GM10266 (cell line): ENCODE results near the gene SLC6A3.

Experiments
- DNase-seq: peaks from one replicate; pipeline ENCODE4 v3.0.0; 2012; ENCODE audit errors: extremely low spot score
- TF ChIP-seq, protein P1 (sequence below): IDR thresholded peaks from 2 replicates; pipeline ENCODE4 v1.5.1; 2012; ENCODE audit warnings: mild to moderate bottlenecking, low read depth; ENCODE audit not compliant: control insufficient read depth, insufficient read depth; ENCODE audit errors: missing control alignments

SLC6A3 gene

DNA sequence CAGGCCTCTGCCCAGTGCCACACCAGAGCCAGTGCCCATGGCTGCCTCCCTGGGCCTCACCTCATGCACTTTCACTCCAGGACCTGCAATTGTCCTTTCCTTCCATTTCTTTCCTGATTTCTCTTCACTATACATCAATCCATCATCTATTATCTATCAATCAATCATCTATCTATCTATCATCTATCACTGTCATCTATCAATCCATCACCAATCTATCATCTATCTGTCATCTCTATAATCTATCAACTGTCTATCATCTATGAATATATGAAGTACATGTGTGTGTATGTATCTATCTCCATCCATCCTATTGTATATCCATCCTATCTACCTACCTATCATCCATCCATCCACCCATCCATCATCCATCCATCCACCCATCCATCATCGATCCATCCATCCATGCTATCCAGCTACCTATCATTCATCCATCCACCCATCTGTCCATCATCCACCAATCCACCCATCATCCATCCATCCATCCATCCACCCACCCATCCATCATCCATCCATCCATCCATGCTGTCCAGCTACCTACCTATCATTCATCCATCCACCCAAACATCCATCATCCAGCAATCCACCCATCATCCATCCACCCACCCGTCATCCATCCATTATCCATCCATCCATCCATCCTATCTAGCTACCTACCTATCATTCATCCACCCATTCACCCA is 26.9 kb downstream of the SLC6A3 start:
- DNase-seq = no peak
- TF ChIP-seq, protein P1, sequence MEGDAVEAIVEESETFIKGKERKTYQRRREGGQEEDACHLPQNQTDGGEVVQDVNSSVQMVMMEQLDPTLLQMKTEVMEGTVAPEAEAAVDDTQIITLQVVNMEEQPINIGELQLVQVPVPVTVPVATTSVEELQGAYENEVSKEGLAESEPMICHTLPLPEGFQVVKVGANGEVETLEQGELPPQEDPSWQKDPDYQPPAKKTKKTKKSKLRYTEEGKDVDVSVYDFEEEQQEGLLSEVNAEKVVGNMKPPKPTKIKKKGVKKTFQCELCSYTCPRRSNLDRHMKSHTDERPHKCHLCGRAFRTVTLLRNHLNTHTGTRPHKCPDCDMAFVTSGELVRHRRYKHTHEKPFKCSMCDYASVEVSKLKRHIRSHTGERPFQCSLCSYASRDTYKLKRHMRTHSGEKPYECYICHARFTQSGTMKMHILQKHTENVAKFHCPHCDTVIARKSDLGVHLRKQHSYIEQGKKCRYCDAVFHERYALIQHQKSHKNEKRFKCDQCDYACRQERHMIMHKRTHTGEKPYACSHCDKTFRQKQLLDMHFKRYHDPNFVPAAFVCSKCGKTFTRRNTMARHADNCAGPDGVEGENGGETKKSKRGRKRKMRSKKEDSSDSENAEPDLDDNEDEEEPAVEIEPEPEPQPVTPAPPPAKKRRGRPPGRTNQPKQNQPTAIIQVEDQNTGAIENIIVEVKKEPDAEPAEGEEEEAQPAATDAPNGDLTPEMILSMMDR = no peak

DNA sequence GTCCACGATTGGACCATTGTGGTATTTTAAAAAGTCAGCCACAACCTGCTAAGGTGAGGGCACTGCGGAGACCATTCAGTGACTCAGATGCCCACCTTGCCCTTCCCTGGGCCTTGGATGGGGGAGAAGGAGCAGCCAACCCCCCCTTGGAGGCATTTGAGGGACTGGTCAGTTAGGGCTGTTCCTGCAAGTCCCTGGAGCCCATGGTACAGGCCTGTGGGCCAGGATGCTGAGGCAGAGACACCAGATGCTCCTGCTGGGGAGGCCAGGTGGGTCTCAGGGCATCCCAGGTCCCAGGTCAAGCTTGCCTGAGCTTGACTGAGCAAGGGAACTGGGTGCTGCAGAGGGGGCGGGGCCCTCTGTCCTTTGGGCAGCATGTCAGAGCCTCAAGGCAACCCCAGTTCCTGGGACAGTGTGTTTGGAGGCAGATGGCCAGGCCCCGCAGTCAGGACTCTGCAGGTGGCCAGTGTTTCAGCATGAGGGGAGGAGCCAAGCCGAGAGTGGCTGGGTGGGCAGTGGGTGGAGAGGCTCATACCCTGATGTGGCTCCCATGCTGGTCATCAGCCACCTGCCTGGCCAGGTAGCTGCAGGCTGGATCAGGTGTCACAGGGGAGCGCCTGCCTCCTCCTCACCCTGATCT is 27.5 kb downstream of the SLC6A3 start:
- DNase-seq = no peak
- TF ChIP-seq, protein P1 = no peak

DNA sequence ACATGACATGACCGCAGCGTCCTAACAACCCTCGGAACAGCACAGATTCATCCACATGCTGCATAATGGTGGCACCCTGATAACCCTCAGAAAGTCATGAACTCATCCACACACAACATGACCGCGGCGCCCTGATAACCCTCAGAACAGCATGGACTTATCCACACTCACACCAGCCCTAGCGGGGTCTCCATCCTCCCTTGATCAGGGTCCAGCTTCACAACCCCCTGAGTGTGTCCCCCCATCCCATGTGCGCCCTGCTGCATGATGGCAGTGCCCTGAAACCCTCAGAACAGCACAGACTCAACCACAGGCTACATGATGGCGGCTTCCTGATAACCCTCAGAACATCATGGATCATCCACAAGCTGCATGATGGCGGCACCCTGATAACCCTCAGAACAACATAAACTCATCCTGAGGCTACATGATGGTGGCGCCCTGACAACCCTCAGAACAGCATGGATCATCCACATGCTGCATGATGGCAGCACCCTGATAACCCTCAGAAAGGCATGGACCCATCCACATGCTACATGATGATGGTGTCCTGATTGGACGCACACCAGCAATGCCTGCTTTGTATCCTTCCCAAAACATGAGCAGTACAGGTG is 28.3 kb downstream of the SLC6A3 start:
- TF ChIP-seq, protein P1 = no peak
- DNase-seq = no peak

DNA sequence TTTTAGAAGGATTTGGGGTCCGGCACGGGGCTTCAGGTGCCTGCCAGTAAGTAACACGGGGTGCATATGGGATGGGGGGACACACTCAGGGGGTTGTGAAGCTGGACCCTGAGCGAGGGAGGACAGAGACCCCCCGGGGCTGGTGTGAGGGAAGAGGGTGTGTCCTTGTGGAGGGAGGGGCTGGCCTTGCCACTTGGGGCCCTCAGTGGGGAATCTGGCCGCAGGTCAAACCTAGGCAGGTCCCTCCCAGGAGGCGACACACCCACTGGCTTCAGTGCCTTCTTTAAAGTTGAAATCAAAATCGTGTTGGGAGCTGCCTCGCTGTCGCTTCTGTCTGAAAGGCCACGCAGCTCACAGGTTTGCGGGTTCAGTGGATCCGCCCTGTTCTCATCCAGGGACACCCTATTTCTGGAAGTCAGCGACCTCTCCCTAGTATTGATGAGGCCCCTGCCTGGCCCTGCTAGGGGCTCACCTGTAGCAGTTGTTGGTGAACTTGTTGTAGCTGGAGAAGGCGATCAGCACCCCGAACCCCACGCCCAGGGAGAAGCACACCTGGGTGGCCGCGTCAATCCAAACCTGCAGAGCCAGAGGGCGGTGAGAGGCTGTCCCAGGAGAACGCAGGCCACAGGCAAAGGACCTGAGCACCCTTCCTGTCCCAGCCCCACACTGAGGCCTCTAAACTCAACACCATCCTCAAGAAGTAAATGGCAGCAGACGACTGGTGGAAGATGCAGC is 29.4 kb downstream of the SLC6A3 start:
- TF ChIP-seq, protein P1 = no peak
- DNase-seq = no peak

DNA sequence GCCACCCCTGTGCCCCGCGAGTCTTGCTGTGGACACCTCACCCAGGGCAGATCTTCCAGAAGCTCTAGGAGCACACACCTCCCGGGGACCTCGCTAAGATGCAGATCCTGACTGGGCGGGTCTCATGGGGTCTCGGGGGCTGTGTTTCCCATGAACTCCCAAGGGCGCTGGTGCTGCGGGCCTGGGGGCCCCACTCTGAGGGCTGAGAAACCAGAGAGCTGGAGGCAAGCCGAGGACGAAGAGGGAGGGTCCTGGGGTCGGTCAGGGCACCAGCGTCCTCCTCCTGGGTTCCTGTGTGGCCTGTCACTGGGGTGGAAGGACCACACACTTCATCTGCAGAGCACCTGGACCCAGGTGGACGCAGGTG is 30.2 kb downstream of the SLC6A3 start:
- TF ChIP-seq, protein P1 = no peak
- no peak for DNase-seq

DNA sequence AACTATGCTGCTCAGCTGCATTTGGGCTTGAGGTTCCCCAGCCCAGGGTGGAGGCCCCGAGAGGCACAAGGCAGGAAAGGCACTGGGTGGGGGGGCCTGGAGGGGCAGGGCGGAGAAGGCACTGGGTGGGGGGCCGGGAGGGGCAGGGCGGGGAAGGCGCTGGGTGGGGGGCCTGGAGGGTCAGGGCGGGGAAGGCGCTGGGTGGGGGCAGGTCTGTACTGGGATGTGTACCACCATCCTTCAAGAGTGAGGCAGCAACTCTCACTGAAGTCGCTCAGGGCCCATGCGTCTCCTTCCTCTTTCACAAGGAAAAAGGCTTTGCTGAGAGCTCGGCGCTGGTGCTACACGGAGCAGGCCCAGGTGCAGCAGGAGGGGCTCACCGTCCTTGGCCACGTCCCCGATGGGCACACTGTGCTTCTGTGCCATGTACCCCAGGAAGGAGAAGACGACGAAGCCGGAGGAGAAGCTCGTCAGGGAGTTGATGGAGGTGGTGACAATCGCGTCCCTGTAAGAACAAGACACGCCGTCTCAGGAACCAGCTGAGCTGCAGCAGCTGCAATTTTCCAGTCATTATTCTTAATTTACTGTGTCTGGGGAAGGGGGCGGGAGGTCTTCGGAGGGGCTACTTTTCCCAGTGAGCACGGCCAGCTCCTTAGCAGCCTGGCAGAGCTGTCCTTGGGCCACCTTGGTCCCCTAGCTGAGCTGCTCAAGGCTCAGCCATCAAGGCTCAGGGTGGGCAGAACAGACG is 30.8 kb downstream of the SLC6A3 start:
- TF ChIP-seq, protein P1 = no peak
- peak; percentile 74 for DNase-seq
